Activated CD8-positive, alpha-beta T cell treated with anti-CD3 and anti-CD28 coated beads for 36 hours (primary cell): ENCODE measurements around the gene DAPK2. TPM values are rescaled to one million over a fixed set of nuclear protein-coding genes. Genes with fewer than 3 reads are reported as not detected.
"Not testable (repeated sequence)": the region's sequence is repeated elsewhere in the genome, so short reads cannot be mapped to it uniquely, and the experiment has no call there.

Experiments used
- ATAC-seq: fragments of 200-7000 bp; cut with Tn5 transposase; one replicate; pipeline ENCODE4 v1.10.0; 2021; ENCODE audit warnings: mild to moderate bottlenecking, moderate library complexity
- CTCF ChIA-PET: fragments of 350-600 bp; sonication (Branson Sonifier 250); formaldehyde crosslinking; loops from one replicate; lab custom pipeline; 2021; ENCODE audit warnings: antibody characterized with exemption; lab: Charles Lee
- POLR2A ChIA-PET: fragments of 350-600 bp; sonication (Branson Sonifier 250); formaldehyde crosslinking; loops from one replicate; lab custom pipeline; 2021; ENCODE audit warnings: antibody characterized with exemption; lab: Charles Lee
- DNase-seq: peaks from one replicate; pipeline ENCODE4 v3.0.0-alpha.2; 2020
- H3K27ac Mint-ChIP-seq: one replicate; pipeline ENCODE4 v1.8.0; 2021; ENCODE audit warnings: mild to moderate bottlenecking, mixed read lengths
- H3K27me3 Mint-ChIP-seq: one replicate; pipeline ENCODE4 v1.8.0; 2021; ENCODE audit warnings: mixed read lengths
- H3K36me3 Mint-ChIP-seq: one replicate; pipeline ENCODE4 v1.8.0; 2021; ENCODE audit warnings: low read depth, mixed read lengths
- H3K4me1 Mint-ChIP-seq: one replicate; pipeline ENCODE4 v1.8.0; 2021; ENCODE audit warnings: low read depth, mixed read lengths
- H3K4me3 Mint-ChIP-seq: one replicate; pipeline ENCODE4 v1.8.0; 2021; ENCODE audit warnings: mild to moderate bottlenecking, moderate library complexity, mixed read lengths
- H3K9me3 Mint-ChIP-seq: one replicate; pipeline ENCODE4 v1.8.0; 2021; ENCODE audit warnings: mixed read lengths
- intact Hi-C: fragments of 100-400 bp; cut with micrococcal nuclease; formaldehyde crosslinking; loops from one replicate; pipeline ENCODE4 v1.10.0; 2022
- total RNA-seq, 2 experiments: library from RNA; stranded (reverse); gene quantifications; one replicate each; pipeline ENCODE4 v1.2.3, GENCODE V29; 2021
- TF ChIP-seq, protein P1 (sequence below): fragments of 200-600 bp; IDR thresholded peaks from one replicate; pipeline ENCODE4 v1.8.0; 2022; ENCODE audit warnings: antibody characterized with exemption, mild to moderate bottlenecking

DAPK2 gene
- total RNA-seq, 2 experiments from 2014 or later, result 1.2 to 1.5 TPM

DNA sequence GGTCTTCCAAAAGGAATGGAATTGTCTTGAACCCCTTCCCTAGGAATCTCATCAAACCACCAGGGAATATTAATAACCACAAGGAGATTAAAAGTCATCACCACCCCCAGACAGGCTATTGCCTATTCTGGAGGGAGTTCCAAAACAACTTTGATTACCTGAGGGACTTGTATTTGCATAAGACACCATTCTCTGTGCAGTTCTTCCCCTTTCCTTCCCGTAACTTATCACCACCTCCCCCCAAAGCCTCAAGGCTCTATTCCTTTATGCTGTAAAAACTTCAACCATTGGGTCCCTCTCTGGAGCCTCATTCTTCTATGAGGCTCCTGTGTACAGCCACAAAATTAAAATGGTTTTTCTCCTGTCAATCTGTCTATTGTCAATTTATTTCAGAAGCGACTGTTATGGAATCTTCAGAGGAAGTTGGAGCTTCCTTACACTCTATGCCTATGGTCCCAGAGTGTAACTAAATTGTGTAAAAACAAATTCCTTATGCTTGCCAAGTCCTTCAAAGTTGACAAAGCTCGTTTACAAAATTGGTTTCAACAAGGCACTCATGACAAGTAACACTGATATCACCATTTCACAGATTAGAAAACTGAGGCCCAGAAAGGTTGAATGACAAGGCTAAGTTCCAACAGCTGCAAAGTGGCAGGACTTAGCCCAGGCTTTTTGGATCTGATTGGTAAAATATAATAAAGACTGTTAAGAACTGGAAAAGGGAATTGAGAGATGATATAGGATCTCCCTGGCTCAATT lies 144.2 kb downstream of the DAPK2 start:
- Mint-ChIP-seq H3K4me1 (peaks cover 40% of the 10 kb centered on the region), H3K27me3 (no peaks in the 10 kb centered on the region), H3K4me3 (no peak overlapping the region), H3K36me3 (no peaks in the 10 kb centered on the region), H3K27ac (no peak overlapping the region), H3K9me3 (no peaks in the 10 kb centered on the region)
- no peak for DNase-seq
- ChIA-PET POLR2A (interaction anchor here (0.8 kb wide), 1 partner anchor 13 kb away, joined by 3 read pairs; no protein-coding TSS in a partner anchor), CTCF (interaction anchor here (1.0 to 1.5 kb wide), 4 partner anchors 12 to 161 kb away, joined by 3 to 5 read pairs (median 3); no protein-coding TSS in a partner anchor)
- TF ChIP-seq, protein P1, sequence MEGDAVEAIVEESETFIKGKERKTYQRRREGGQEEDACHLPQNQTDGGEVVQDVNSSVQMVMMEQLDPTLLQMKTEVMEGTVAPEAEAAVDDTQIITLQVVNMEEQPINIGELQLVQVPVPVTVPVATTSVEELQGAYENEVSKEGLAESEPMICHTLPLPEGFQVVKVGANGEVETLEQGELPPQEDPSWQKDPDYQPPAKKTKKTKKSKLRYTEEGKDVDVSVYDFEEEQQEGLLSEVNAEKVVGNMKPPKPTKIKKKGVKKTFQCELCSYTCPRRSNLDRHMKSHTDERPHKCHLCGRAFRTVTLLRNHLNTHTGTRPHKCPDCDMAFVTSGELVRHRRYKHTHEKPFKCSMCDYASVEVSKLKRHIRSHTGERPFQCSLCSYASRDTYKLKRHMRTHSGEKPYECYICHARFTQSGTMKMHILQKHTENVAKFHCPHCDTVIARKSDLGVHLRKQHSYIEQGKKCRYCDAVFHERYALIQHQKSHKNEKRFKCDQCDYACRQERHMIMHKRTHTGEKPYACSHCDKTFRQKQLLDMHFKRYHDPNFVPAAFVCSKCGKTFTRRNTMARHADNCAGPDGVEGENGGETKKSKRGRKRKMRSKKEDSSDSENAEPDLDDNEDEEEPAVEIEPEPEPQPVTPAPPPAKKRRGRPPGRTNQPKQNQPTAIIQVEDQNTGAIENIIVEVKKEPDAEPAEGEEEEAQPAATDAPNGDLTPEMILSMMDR, result no peak
- ATAC-seq, result no peak
- intact Hi-C loops, result no loop called here

DNA sequence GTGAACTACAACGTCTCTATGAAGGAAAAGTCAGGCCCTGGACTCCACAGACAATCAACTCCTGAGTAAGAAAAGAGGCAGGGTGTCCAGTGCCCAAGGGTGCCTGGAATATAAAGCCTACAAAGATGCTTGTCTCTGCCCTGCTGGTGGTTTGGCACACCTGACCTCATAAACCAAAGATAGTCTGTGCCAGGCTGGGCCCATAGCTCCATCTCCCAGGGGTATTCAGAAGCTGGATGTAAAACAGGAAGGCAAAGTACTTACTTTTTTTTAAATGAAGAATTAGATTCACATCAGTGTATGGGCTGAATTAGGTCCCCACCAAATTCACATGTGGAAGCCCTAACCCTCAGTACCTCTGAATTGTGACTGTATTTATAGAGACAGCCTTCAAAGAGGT lies 146.0 kb downstream of the DAPK2 start:
- DNase-seq (no peak), ATAC-seq (no peak)
- Mint-ChIP-seq H3K4me1 (peaks cover 39% of the 10 kb centered on the region), H3K27me3 (no peaks in the 10 kb centered on the region), H3K4me3 (no peak overlapping the region), H3K36me3 (no peaks in the 10 kb centered on the region), H3K27ac (no peak overlapping the region), H3K9me3 (no peaks in the 10 kb centered on the region)
- intact Hi-C loops, result no loop called here
- ChIA-PET POLR2A (no interaction called here), CTCF (interaction anchor here (1.0 to 1.4 kb wide), 3 partner anchors 10 to 290 kb away, joined by 3 to 5 read pairs (median 4); no protein-coding TSS in a partner anchor)
- TF ChIP-seq, protein P1, result no peak

DNA sequence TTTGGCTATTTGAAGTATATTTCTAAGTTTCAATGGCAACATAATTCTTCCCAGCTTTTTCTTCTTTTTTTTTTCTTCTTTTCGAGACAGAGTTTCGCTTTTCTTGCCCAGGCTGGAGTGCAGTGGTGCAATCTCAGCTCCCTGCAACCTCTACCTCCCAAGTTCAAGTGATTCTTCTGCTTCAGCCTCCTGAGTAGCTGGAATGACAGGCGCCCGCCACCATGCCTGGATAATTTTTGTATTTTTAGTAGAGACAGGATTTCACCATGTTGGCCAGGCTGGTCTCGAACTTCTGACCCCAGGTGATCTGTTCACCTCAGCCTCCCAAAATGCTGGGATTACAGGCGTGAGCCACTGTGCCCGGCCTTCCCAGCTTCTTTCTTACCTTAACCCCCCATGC lies 146.7 kb downstream of the DAPK2 start:
- not testable (repeated sequence) for H3K9me3 Mint-ChIP-seq
- intact Hi-C loops, result loop anchor here (10.0 kb wide), 1 partner anchor 295 kb away; no protein-coding TSS in a partner anchor
- CTCF ChIA-PET, result interaction anchor here (1.0 to 1.4 kb wide), 3 partner anchors 10 to 290 kb away, joined by 3 to 5 read pairs (median 4); no protein-coding TSS in a partner anchor

DNA sequence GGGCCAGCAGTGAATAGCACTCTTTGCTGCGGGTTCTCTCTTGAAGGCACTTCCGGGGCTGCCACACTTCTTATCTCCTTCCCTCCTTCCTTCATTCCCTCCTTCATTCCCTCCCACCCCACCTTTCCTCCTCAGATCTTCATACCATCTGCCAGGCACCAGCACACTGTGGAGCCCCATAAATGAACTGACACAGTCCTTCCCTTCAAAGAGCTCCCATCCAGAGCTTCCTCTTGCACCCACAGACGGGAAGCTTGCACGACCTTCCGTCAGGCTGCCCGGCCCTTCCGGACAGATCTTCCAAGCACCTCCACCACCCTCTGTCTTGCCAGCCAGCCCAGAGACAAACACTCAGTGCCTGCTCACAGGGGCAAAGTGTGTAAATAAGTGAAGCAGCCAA lies 147.1 kb downstream of the DAPK2 start:
- no peak for ATAC-seq
- TF ChIP-seq, protein P1, result no peak
- intact Hi-C loops, result loop anchor here (10.0 kb wide), 1 partner anchor 294 kb away; no protein-coding TSS in a partner anchor
- H3K27me3 Mint-ChIP-seq, result no peaks in the 10 kb centered on the region
- H3K27ac Mint-ChIP-seq, result peak overlapping the region; percentile 1
- no peak for DNase-seq
- ChIA-PET CTCF (interaction anchor here (1.0 to 1.4 kb wide), 3 partner anchors 9 to 289 kb away, joined by 3 to 5 read pairs (median 4); no protein-coding TSS in a partner anchor), POLR2A (interaction anchor here (0.6 to 1.1 kb wide), 2 partner anchors 112 to 1650 kb away, joined by 3 read pairs; no protein-coding TSS in a partner anchor)
- H3K9me3 Mint-ChIP-seq, result no peaks in the 10 kb centered on the region
- no peak overlapping the region for H3K4me3 Mint-ChIP-seq
- peaks cover 42% of the 10 kb centered on the region for H3K4me1 Mint-ChIP-seq
- H3K36me3 Mint-ChIP-seq, result no peaks in the 10 kb centered on the region

More for the DNA sequence above, 146.7 kb downstream of the DAPK2 start:
- H3K36me3 Mint-ChIP-seq, DNase-seq, H3K27ac Mint-ChIP-seq, H3K4me3 Mint-ChIP-seq, H3K27me3 Mint-ChIP-seq, ATAC-seq: not testable (repeated sequence)
- H3K4me1 Mint-ChIP-seq, result peaks cover 43% of the 10 kb centered on the region
- POLR2A ChIA-PET, result interaction anchor here (0.6 kb wide), 1 partner anchor 1650 kb away, joined by 3 read pairs; no protein-coding TSS in a partner anchor

DNA sequence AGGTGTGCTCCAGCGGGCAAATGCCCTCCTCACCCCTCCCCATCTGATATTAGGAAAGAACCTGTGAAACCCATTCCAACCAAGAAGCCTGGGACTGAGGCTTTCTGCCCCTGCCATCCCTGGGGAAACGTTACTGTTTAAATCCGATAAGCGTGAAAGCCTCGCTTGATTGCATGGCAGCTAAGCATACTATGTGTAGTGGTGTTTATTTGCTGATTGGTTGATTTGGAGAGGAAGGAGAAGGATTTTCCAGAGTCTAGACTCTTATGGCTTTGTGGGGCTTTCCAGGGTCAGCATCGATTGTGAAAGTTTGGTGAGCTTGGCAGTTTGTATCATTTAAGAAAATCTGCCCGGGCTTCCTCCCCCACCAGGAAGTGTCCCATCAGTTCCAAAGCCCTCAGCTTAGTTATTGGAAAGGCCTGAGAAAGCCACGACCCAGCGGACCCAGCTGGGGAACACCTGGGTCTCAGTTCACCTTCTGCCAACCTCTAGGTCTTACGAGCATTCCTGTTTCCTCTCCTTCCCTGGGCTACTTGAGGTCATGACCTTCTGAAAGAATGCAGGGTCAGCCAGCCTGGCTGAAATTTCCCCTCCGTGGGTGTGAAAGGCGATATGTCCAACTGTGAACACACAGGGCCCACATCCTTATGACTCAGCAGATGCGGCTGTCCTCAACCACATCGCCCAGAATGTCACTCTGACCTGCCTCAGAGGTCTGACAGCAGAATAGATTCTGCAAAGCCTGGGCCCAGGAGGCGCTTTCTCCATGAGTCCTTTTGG lies 149.8 kb downstream of the DAPK2 start:
- Mint-ChIP-seq H3K36me3 (no peaks in the 10 kb centered on the region), H3K9me3 (no peaks in the 10 kb centered on the region), H3K4me1 (peaks cover 68% of the 10 kb centered on the region), H3K4me3 (no peak overlapping the region), H3K27ac (peak overlapping the region; percentile 16), H3K27me3 (no peaks in the 10 kb centered on the region)
- ChIA-PET CTCF (interaction anchor here (0.7 to 1.9 kb wide), 3 partner anchors 143 to 172 kb away, joined by 3 to 5 read pairs (median 4); partner anchors contain the start of gene DAPK2), POLR2A (interaction anchor here (1.3 kb wide), 1 partner anchor 167 kb away, joined by 5 read pairs; no protein-coding TSS in a partner anchor)
- TF ChIP-seq, protein P1, result no peak
- peak; percentile 31 for ATAC-seq
- peak; percentile 71 for DNase-seq
- intact Hi-C loops, result loop anchor here (10.0 kb wide), 1 partner anchor 292 kb away; no protein-coding TSS in a partner anchor
